Ectodermal cell (in vitro differentiated cells): ENCODE measurements around the gene TMEM121B.

ENCODE experiments used
- H3K27ac ChIP-seq: 2 replicates; pipeline ENCODE4 v1.7.0; 2013; ENCODE audit warnings: mild to moderate bottlenecking, low read depth, low read length; ENCODE audit not compliant: insufficient read depth, poor library complexity, severe bottlenecking
- H3K27me3 ChIP-seq: 2 replicates; pipeline ENCODE4 v1.7.0; 2013; ENCODE audit warnings: mild to moderate bottlenecking, low read length; ENCODE audit not compliant: insufficient read depth, control insufficient read depth, poor library complexity, severe bottlenecking
- H3K36me3 ChIP-seq: one replicate; pipeline ENCODE4 v1.7.0; 2013; ENCODE audit warnings: low read length; ENCODE audit not compliant: control insufficient read depth, insufficient read depth
- H3K4me1 ChIP-seq: one replicate; pipeline ENCODE4 v1.7.0; 2013; ENCODE audit warnings: low read length; ENCODE audit not compliant: control insufficient read depth, insufficient read depth
- H3K4me3 ChIP-seq: 2 replicates; pipeline ENCODE4 v1.7.0; 2013; ENCODE audit warnings: low read depth, low read length, control low read depth; ENCODE audit not compliant: insufficient read depth
- H3K9me3 ChIP-seq: 2 replicates; pipeline ENCODE4 v1.7.0; 2013; ENCODE audit warnings: mild to moderate bottlenecking, low read length, moderate library complexity; ENCODE audit not compliant: control insufficient read depth
- WGBS, 2 experiments: methylation state at CpG; one replicate each; pipeline ENCODE4 v1.1.7; 2013; ENCODE audit warnings: missing lambda C conversion rate in 2 of 2; 5-methylcytosine and 5-hydroxymethylcytosine counted together

The TMEM121B gene

DNA sequence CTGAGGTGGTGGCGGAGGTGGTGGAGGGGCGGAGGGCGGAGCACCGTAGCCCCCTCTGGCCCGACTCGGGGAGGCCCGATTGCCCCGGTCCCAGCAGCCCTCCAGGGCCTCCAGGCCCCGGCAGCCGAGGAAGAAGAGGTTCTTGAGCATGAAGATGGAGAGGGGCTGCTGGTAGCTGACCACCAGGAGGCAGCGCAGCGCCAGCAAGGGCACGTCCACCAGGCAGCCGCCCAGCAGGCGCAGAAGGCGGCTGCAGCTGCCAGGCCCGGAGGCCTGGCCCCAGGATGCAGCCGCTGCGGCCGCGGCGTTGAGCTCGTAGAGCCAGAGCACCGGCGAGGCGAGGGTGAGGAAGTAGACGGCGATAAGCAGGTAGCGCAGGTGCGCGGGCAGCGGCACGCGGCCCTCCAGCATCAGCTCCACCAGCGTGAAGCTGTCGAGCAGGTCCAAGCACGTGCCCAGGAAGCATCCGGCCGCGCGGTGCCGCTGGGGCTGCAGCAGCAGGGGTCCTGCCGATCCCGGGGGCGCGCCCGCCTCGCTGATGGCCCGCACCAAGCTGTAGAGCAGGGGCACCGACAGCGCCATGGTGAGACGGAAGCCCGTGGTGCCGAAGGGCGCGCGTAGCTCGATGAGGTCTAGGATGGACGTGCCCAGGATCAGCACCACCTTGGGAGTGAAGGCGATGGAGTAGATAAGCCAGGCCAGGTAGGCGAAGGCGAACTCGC is 1.5 kb downstream of the TMEM121B start:
- no peaks in the 10 kb centered on the region for H3K9me3 ChIP-seq
- peaks cover 14% of the 10 kb centered on the region for H3K4me1 ChIP-seq
- peaks cover 16% of the 10 kb centered on the region for H3K27me3 ChIP-seq
- 56 to 58% methylated on average over 63 of the region's 63 CpGs for WGBS, 2 experiments
- H3K36me3 ChIP-seq, result no peaks in the 10 kb centered on the region
- H3K4me3 ChIP-seq, result no peak overlapping the region
- no peak overlapping the region for H3K27ac ChIP-seq

DNA sequence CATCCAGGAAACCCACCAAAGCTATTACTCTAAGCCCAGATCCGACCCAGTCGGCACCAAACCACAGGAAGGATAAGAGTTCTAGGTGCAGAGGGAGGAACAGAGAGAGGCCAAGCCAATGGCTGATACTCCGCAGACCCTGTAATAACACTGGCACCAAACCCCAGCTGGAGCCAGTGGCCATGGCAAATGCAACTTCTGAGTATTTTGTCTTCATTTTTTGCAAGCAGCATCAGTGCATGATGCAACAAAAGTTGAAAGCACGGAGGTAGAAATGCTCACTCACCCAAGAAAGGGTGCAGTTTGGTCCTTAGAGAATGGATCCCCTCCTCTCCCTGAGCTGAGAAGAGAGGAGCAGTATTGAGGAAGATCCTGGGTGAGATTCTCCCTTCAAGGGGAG is 2.8 kb downstream of the TMEM121B start:
- Histone ChIP-seq H3K9me3 (no peaks in the 10 kb centered on the region), H3K36me3 (no peaks in the 10 kb centered on the region), H3K27ac (no peak overlapping the region), H3K4me3 (no peak overlapping the region), H3K4me1 (peaks cover 14% of the 10 kb centered on the region), H3K27me3 (peaks cover 16% of the 10 kb centered on the region)
- WGBS, 2 experiments, result 89 to 95% methylated on average over 4 of the region's 4 CpGs

- Histone ChIP-seq H3K27ac (no peak overlapping the region), H3K4me3 (no peak overlapping the region), H3K27me3 (peaks cover 16% of the 10 kb centered on the region), H3K4me1 (peaks cover 14% of the 10 kb centered on the region), H3K9me3 (no peaks in the 10 kb centered on the region), H3K36me3 (no peaks in the 10 kb centered on the region)
- 81% methylated on average over 2 to 3 of the region's 4 CpGs for WGBS, 2 experiments
Measured at GRCh38 chr22:17117890-17118289, 3.3 kb downstream of the TMEM121B start.

DNA sequence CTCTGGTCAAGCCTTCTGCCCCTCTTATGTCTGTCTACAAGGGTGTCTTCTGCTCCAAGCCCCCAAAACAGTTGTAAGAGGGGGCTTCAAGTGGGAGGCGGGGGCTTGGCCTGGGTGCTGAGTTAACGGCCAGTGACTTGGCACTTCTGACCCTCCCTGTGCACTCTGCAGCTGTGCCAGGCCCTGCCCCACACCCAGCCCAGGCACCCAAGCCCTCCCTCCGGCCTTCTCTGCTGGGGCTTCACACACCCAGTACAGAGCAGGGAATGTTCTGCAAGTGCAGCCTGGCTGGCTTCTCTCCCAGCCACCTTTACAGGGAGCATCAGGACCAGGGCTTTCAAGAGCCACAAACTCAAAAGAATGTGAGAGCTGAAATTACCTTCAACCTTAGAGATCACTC is 3.8 kb downstream of the TMEM121B start:
- no peak overlapping the region for H3K4me3 ChIP-seq
- WGBS, 2 experiments, result 79 to 82% methylated on average over 3 of the region's 3 CpGs
- H3K27ac ChIP-seq, result no peak overlapping the region
- H3K36me3 ChIP-seq, result no peaks in the 10 kb centered on the region
- no peaks in the 10 kb centered on the region for H3K9me3 ChIP-seq
- peaks cover 16% of the 10 kb centered on the region for H3K27me3 ChIP-seq
- H3K4me1 ChIP-seq, result peaks cover 13% of the 10 kb centered on the region

GRCh38 chr22:17116572-17117330 is 4.4 kb downstream of the TMEM121B start:
- Histone ChIP-seq H3K36me3 (no peaks in the 10 kb centered on the region), H3K4me3 (no peak overlapping the region), H3K27ac (no peak overlapping the region), H3K27me3 (peaks cover 12% of the 10 kb centered on the region), H3K9me3 (no peaks in the 10 kb centered on the region), H3K4me1 (peaks cover 10% of the 10 kb centered on the region)
- 39 to 46% methylated on average over 6 of the region's 6 CpGs for WGBS, 2 experiments

GRCh38 chr22:17115945-17116565 is 5.1 kb downstream of the TMEM121B start:
- Histone ChIP-seq H3K4me1 (peaks cover 10% of the 10 kb centered on the region), H3K4me3 (no peak overlapping the region)

GRCh38 chr22:17115236-17115635 is 5.9 kb downstream of the TMEM121B start:
- H3K4me1 ChIP-seq, result peaks cover 10% of the 10 kb centered on the region
- H3K4me3 ChIP-seq, result no peak overlapping the region
- H3K36me3 ChIP-seq, result no peaks in the 10 kb centered on the region
- no peaks in the 10 kb centered on the region for H3K9me3 ChIP-seq
- no peak overlapping the region for H3K27ac ChIP-seq
- WGBS, 2 experiments, result 67 to 71% methylated on average over 4 of the region's 4 CpGs
- peaks cover 9% of the 10 kb centered on the region for H3K27me3 ChIP-seq

More at GRCh38 chr22:17115945-17116565, 5.1 kb downstream of the TMEM121B start:
- H3K27ac ChIP-seq, result no peak overlapping the region
- no peaks in the 10 kb centered on the region for H3K36me3 ChIP-seq
- H3K27me3 ChIP-seq, result peaks cover 10% of the 10 kb centered on the region
- 89 to 93% methylated on average over 3 to 5 of the region's 5 CpGs for WGBS, 2 experiments
- no peaks in the 10 kb centered on the region for H3K9me3 ChIP-seq

DNA sequence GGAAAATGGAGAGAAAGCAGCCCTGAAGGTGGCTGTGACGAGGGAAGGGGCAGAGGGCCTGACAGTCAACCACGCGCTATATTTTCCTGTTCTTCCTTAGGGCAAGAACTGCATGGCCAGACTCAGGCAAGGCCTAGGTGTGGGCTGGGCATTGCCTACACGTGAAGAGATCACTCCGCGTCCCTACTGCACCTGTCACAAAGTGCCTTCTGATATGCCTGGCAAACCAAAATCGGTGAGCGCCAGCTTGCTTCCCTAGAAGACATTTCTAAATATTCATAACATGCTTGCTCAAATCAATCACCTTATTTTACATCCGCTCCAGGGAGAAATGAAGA is 6.3 kb downstream of the TMEM121B start:
- Histone ChIP-seq H3K27me3 (peaks cover 6% of the 10 kb centered on the region), H3K4me3 (no peak overlapping the region), H3K36me3 (no peaks in the 10 kb centered on the region), H3K27ac (no peak overlapping the region), H3K9me3 (no peaks in the 10 kb centered on the region), H3K4me1 (peaks cover 10% of the 10 kb centered on the region)
- 93 to 94% methylated on average over 9 of the region's 9 CpGs for WGBS, 2 experiments

GRCh38 chr22:17114173-17114897 is 6.8 kb downstream of the TMEM121B start:
- no peaks in the 10 kb centered on the region for H3K36me3 ChIP-seq
- 92 to 93% methylated on average over 13 of the region's 13 CpGs for WGBS, 2 experiments
- no peaks in the 10 kb centered on the region for H3K9me3 ChIP-seq
- peaks cover under 1% of the 10 kb centered on the region for H3K27me3 ChIP-seq
- no peak overlapping the region for H3K27ac ChIP-seq
- H3K4me3 ChIP-seq, result no peak overlapping the region
- peaks cover 10% of the 10 kb centered on the region for H3K4me1 ChIP-seq

DNA sequence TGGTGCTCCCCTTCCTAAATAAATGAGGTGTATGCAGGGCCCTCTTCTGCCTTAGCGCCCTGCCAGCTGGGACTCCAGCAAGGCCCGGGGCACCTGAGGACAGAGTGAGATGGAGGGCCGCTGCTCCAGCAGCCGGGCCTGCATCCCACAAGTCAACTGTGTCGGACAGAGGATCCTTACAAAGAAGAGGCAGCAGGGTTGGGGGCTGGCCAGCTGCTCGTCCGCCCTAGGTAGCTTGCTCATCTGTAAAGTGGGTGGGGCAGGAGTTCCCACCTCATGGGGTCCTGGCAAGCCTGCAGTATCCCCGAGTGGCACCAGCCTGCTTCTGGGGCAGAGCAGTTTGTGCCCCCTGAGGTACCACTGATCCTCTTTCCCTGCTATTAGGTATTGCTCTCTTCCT is 7.6 kb downstream of the TMEM121B start:
- no peaks in the 10 kb centered on the region for H3K27me3 ChIP-seq
- no peak overlapping the region for H3K4me3 ChIP-seq
- no peaks in the 10 kb centered on the region for H3K9me3 ChIP-seq
- no peak overlapping the region for H3K27ac ChIP-seq
- WGBS, 2 experiments, result 86 to 87% methylated on average over 8 of the region's 8 CpGs
- no peaks in the 10 kb centered on the region for H3K36me3 ChIP-seq
- peaks cover 10% of the 10 kb centered on the region for H3K4me1 ChIP-seq
